H1 (cell line): ENCODE results near the gene RNF225. TPM values are rescaled to one million over a fixed set of nuclear protein-coding genes. Genes with fewer than 3 reads are reported as not detected.
A peak's percentile ranks its signal among the peaks of the same experiment; 100 is the strongest.

ENCODE experiments used
- CTCF ChIA-PET: fragments of 300-600 bp; sonication (Branson Sonifier 250); formaldehyde crosslinking; loops from one replicate; lab custom pipeline; 2021; ENCODE audit not compliant: partially characterized antibody; lab: Charles Lee
- POLR2A ChIA-PET: fragments of 300-600 bp; sonication (Branson Sonifier 250); formaldehyde crosslinking; loops from one replicate; lab custom pipeline; 2021; ENCODE audit warnings: inconsistent platforms; ENCODE audit not compliant: partially characterized antibody; lab: Charles Lee
- DNase-seq, 2 experiments: peaks; one replicate each; pipeline versions ENCODE4 v3.0.0 to v3.0.0-alpha.2; 2010 to 2022; ENCODE audit warnings: low spot score in 2 of 2, low read depth in 1 of 2, mixed read lengths in 1 of 2
- FAIRE-seq: peaks from 2 replicates; lab custom pipeline; 2011; peaks lifted over from hg19 to GRCh38; lab: Jason Lieb, UNC
- H2AFZ ChIP-seq: 2 replicates; pipeline ENCODE4 v1.8.1; 2012; ENCODE audit warnings: low read length, inconsistent platforms
- H2AK5ac ChIP-seq: 2 replicates; pipeline ENCODE4 v1.6.1; 2013; ENCODE audit warnings: low read depth, low read length
- H2BK120ac ChIP-seq: replicated peaks from 2 replicates; pipeline ENCODE3; 2013; ENCODE audit warnings: low read depth, low read length, inconsistent platforms
- H2BK12ac ChIP-seq: 2 replicates; pipeline ENCODE4 v1.6.1; 2013; ENCODE audit warnings: low read depth, low read length
- H2BK15ac ChIP-seq: 2 replicates; pipeline ENCODE4 v1.6.1; 2013; ENCODE audit warnings: low read length
- H2BK20ac ChIP-seq: 2 replicates; pipeline ENCODE4 v1.6.1; 2013; ENCODE audit warnings: low read length
- H2BK5ac ChIP-seq: 2 replicates; pipeline ENCODE4 v1.6.1; 2013; ENCODE audit warnings: low read depth, low read length
- H3K14ac ChIP-seq: 2 replicates; pipeline ENCODE4 v1.6.1; 2013; ENCODE audit warnings: inconsistent platforms; ENCODE audit not compliant: insufficient read length
- H3K18ac ChIP-seq: 2 replicates; pipeline ENCODE4 v1.6.1; 2013; ENCODE audit warnings: low read length; ENCODE audit errors: extremely low read depth
- H3K23ac ChIP-seq: 2 replicates; pipeline ENCODE4 v1.6.1; 2013; ENCODE audit warnings: inconsistent platforms; ENCODE audit not compliant: insufficient read length
- H3K23me2 ChIP-seq: 2 replicates; pipeline ENCODE4 v1.6.1; 2013; ENCODE audit warnings: low read depth, low read length
- H3K27ac ChIP-seq: 2 replicates; pipeline ENCODE4 v1.6.1; 2011; ENCODE audit warnings: low read depth, low read length, inconsistent platforms
- H3K27me3 ChIP-seq, 4 experiments: replicated peaks in 1 of 4; 1 replicate in 1 of 4; 2 replicates in 3 of 4; pipeline versions ENCODE4 v1.6.1 to v1.8.1; 2011 to 2013; ENCODE audit warnings: low read length in 3 of 4, mild to moderate bottlenecking in 3 of 4, inconsistent platforms in 2 of 4, mixed read lengths in 2 of 4, moderate library complexity in 1 of 4; ENCODE audit not compliant: control insufficient read depth in 3 of 4, insufficient read depth in 3 of 4; ENCODE audit errors: extremely low read depth in 1 of 4
- H3K36me3 ChIP-seq, 4 experiments: 2 replicates each; pipeline versions ENCODE4 v1.6.1 to v1.8.1; 2011 to 2013; ENCODE audit warnings: mild to moderate bottlenecking in 4 of 4, low read length in 3 of 4, moderate library complexity in 2 of 4, control low read depth in 1 of 4, inconsistent platforms in 1 of 4; ENCODE audit not compliant: insufficient read depth in 4 of 4, control insufficient read depth in 2 of 4
- H3K4ac ChIP-seq: replicated peaks from 2 replicates; pipeline ENCODE3; 2013; ENCODE audit warnings: low read length, low read depth, mixed read lengths, inconsistent platforms; ENCODE audit not compliant: insufficient read length
- H3K4me1 ChIP-seq, 4 experiments: replicated peaks in 1 of 4; 1 replicate in 1 of 4; 2 replicates in 3 of 4; pipeline versions ENCODE4 v1.6.1 to v1.8.1; 2011 to 2013; ENCODE audit warnings: low read length in 3 of 4, inconsistent platforms in 2 of 4, mixed read lengths in 1 of 4; ENCODE audit not compliant: insufficient read depth in 4 of 4, control insufficient read depth in 3 of 4
- H3K4me2 ChIP-seq, 2 experiments: 2 replicates each; pipeline versions ENCODE4 v1.6.1 to v1.8.1; 2011 to 2013; ENCODE audit warnings: low read depth in 2 of 2, low read length in 2 of 2, control low read depth in 1 of 2, inconsistent platforms in 1 of 2, mild to moderate bottlenecking in 1 of 2; ENCODE audit not compliant: insufficient read depth in 1 of 2
- H3K4me3 ChIP-seq, 4 experiments: fragments of 200-600, 300-600 bp in 1 of 4; sonication (generic), shearing (Covaris generic), sonication (Bioruptor Twin) in 1 of 4; 2 replicates each; pipeline versions ENCODE4 v1.5.1 to v1.8.1; 2011 to 2016; ENCODE audit warnings: low read length in 4 of 4, low read depth in 3 of 4, control low read depth in 2 of 4, inconsistent platforms in 2 of 4, mild to moderate bottlenecking in 2 of 4, mixed read lengths in 1 of 4, moderate library complexity in 1 of 4; ENCODE audit not compliant: insufficient read depth in 2 of 4; ENCODE audit errors: extremely low read depth in 1 of 4
- H3K56ac ChIP-seq: replicated peaks from 2 replicates; pipeline ENCODE3; 2013; ENCODE audit warnings: low read depth, mild to moderate bottlenecking, mixed read lengths, low read length, inconsistent platforms; ENCODE audit not compliant: insufficient read length
- H3K79me1 ChIP-seq: 2 replicates; pipeline ENCODE4 v1.6.1; 2013; ENCODE audit warnings: low read depth, low read length, control low read depth
- H3K79me2 ChIP-seq, 2 experiments: 2 replicates each; pipeline versions ENCODE4 v1.6.1 to v1.8.1; 2012 to 2013; ENCODE audit warnings: low read length in 2 of 2, mild to moderate bottlenecking in 2 of 2, inconsistent platforms in 1 of 2; ENCODE audit not compliant: insufficient read depth in 2 of 2, control insufficient read depth in 1 of 2
- H3K9ac ChIP-seq, 4 experiments: replicated peaks in 1 of 4; 1 replicate in 1 of 4; 2 replicates in 3 of 4; pipeline versions ENCODE4 v1.6.1 to v1.8.1; 2011 to 2013; ENCODE audit warnings: low read depth in 3 of 4, low read length in 3 of 4, control low read depth in 2 of 4, mild to moderate bottlenecking in 2 of 4, moderate library complexity in 2 of 4, inconsistent platforms in 1 of 4; ENCODE audit errors: extremely low read depth in 1 of 4
- H3K9me3 ChIP-seq, 2 experiments: 2 replicates each; pipeline versions ENCODE4 v1.6.1 to v1.8.1; 2012 to 2013; ENCODE audit warnings: mild to moderate bottlenecking in 2 of 2, moderate library complexity in 2 of 2, control low read depth in 1 of 2, inconsistent platforms in 1 of 2, low read depth in 1 of 2, low read length in 1 of 2, mixed read lengths in 1 of 2; ENCODE audit not compliant: insufficient read depth in 2 of 2
- H4K20me1 ChIP-seq, 2 experiments: replicated peaks in 1 of 2; 2 replicates each; pipeline versions ENCODE3 to v1.8.1; 2011 to 2013; ENCODE audit warnings: inconsistent platforms in 2 of 2, low read length in 2 of 2, mild to moderate bottlenecking in 1 of 2; ENCODE audit not compliant: insufficient read depth in 2 of 2, control insufficient read depth in 1 of 2
- H4K5ac ChIP-seq: 2 replicates; pipeline ENCODE4 v1.6.1; 2013; ENCODE audit warnings: low read length, low read depth, mixed read lengths, inconsistent platforms; ENCODE audit not compliant: insufficient read length
- H4K8ac ChIP-seq: 2 replicates; pipeline ENCODE4 v1.8.0; 2013; ENCODE audit warnings: mild to moderate bottlenecking, moderate library complexity, low read length, inconsistent platforms; ENCODE audit not compliant: insufficient read depth; ENCODE audit errors: extremely low read depth
- H4K91ac ChIP-seq: replicated peaks from 2 replicates; pipeline ENCODE3; 2013; ENCODE audit warnings: low read length, mixed read lengths, inconsistent platforms; ENCODE audit not compliant: insufficient read length
- EP300 ChIP-seq, 2 experiments: IDR thresholded peaks; 1 replicate in 1 of 2; 2 replicates in 1 of 2; pipeline ENCODE4 v1.6.1; 2011 to 2012; ENCODE audit warnings: low read depth in 2 of 2, low read length in 2 of 2, mild to moderate bottlenecking in 2 of 2, borderline replicate concordance in 1 of 2, inconsistent platforms in 1 of 2, moderate library complexity in 1 of 2
- EZH2 ChIP-seq: fragments of 200-600 bp; sonication (generic); IDR thresholded peaks from 2 replicates; pipeline ENCODE4 v1.7.1; 2012; ENCODE audit warnings: low read depth, mild to moderate bottlenecking, moderate library complexity, low read length, inconsistent platforms; ENCODE audit not compliant: severe bottlenecking
- TAF1 ChIP-seq: IDR thresholded peaks from 2 replicates; pipeline ENCODE4 v1.6.1; 2011; ENCODE audit warnings: mild to moderate bottlenecking, low read depth, low read length
- WGBS, 2 experiments: shearing (Covaris generic) in 1 of 2; methylation state at CpG; one replicate each; pipeline versions ENCODE4 v1.1.6 to v1.1.7; 2013 to 2015; ENCODE audit warnings: low lambda C conversion rate in 2 of 2, mixed read lengths in 2 of 2, inconsistent platforms in 1 of 2, low coverage in 1 of 2, missing lambda C conversion rate in 1 of 2; ENCODE audit not compliant: insufficient replicate concordance in 2 of 2, insufficient coverage in 1 of 2, insufficient read length in 1 of 2; ENCODE audit errors: extremely low coverage in 1 of 2, missing lambda C conversion rate in 1 of 2; 5-methylcytosine and 5-hydroxymethylcytosine counted together
- polyA plus RNA-seq, 7 experiments: library from polyadenylated mRNA; depleted of rRNA in 3 of 7; stranded (reverse) in 5 of 7; unstranded in 2 of 7; fragments of >200 nt in 5 of 7; fragments of 200-250 nt in 2 of 7; gene quantifications; 1 replicate in 5 of 7; 2 replicates in 1 of 7; 4 replicates in 1 of 7; pipeline versions ENCODE4 v1.2.1 to v1.2.3, GENCODE V29; 2011 to 2013; ENCODE audit warnings: missing spikeins in 2 of 7, mixed read lengths in 2 of 7
- total RNA-seq: library from RNA; stranded (reverse); fragmentation: NEBNext Ultra II Directional; extraction: Animal tissue kit (Norgen Biotek cat#: 25700); gene quantifications from 2 replicates; pipeline ENCODE4 v1.2.1, GENCODE V29; 2021

Gene RNF225
- total and polyA plus RNA-seq, 2 of the 8 experiments (the other 6 are each of a cell fraction or from before 2014, with no cell fraction given) = 0.17 to 1.0 TPM

GRCh38 chr19:58397533-58398037 is 2.1 kb downstream of the RNF225 start:
- H3K79me2 ChIP-seq = no peaks in the 10 kb centered on the region
- POLR2A ChIA-PET = interaction anchor here (0.6 to 7.2 kb wide), 9 partner anchors 10 to 122 kb away, joined by 3 to 78 read pairs (median 4); partner anchors contain the start of genes RPS5, ZBTB45, ZNF497 and ZNF584
- no peak overlapping the region for H2BK5ac ChIP-seq
- H3K27ac ChIP-seq = no peak overlapping the region
- H3K36me3 ChIP-seq = peaks cover 9 to 24% (median 22%) of the 10 kb centered on the region in 4 experiments
- H3K9me3 ChIP-seq = no peaks in the 10 kb centered on the region
- H4K20me1 ChIP-seq = peaks cover 11 to 14% of the 10 kb centered on the region in 2 experiments
- no peak overlapping the region for H4K8ac ChIP-seq
- no peak overlapping the region for H4K91ac ChIP-seq
- FAIRE-seq (no peak), DNase-seq (no peak)
- no peak overlapping the region for H3K56ac ChIP-seq
- H2BK20ac ChIP-seq = no peak overlapping the region
- H2BK120ac ChIP-seq = no peak overlapping the region
- no peak overlapping the region for H3K18ac ChIP-seq
- H3K4me1 ChIP-seq = peaks cover 0 to 27% (median 17%) of the 10 kb centered on the region in 4 experiments; a peak in 5 of 7 replicates
- H3K23ac ChIP-seq = no peak overlapping the region
- WGBS, 2 experiments = 90% methylated on average over 7 of the region's 7 CpGs; no CpG with 5 or more reads in 1 of the 2 experiments
- H2BK12ac ChIP-seq = no peak overlapping the region
- TF ChIP-seq EZH2 = peak; percentile 7
- no peak for TF ChIP-seq TAF1
- peak in 1 of 2 experiments; percentile 23; a peak in 1 of 3 replicates for TF ChIP-seq EP300 (IDR thresholded peaks at IDR 0.05; ENCODE audit: borderline replicate concordance in 1 of 2, low read depth in 2 of 2, low read length in 2 of 2)
- no peak overlapping the region for H3K4ac ChIP-seq
- no peak overlapping the region for H2AFZ ChIP-seq
- H3K9ac ChIP-seq = no peak overlapping the region
- H3K4me3 ChIP-seq = no peak overlapping the region
- CTCF ChIA-PET = interaction anchor here (0.6 to 2.8 kb wide), 2 partner anchors 9 to 122 kb away, joined by 3 to 7 read pairs; partner anchors contain the start of gene ZBTB45
- peaks cover 2% of the 10 kb centered on the region; the same call in 1 of the 2 replicates for H3K79me1 ChIP-seq
- H3K14ac ChIP-seq = no peak overlapping the region
- peaks cover 3 to 17% (median 11%) of the 10 kb centered on the region in 4 experiments; a peak in 6 of 7 replicates for H3K27me3 ChIP-seq
- no peak overlapping the region for H2AK5ac ChIP-seq
- H4K5ac ChIP-seq = no peak overlapping the region
- no peak overlapping the region for H2BK15ac ChIP-seq
- H3K4me2 ChIP-seq = no peak overlapping the region; a peak in 1 of 4 replicates
- H3K23me2 ChIP-seq = peaks cover 12% of the 10 kb centered on the region
